ENCODE measurements around the gene DYNC1I1. TPM values are rescaled to one million over a fixed set of nuclear protein-coding genes. Genes with fewer than 3 reads are reported as not detected.
A peak's percentile ranks its signal among the peaks of the same experiment; 100 is the strongest.

Gene DYNC1I1
- total and polyA plus RNA-seq, 2 experiments from 2014 or later, result 20.6 to 24.4 TPM

GRCh38 chr7:95905167-95905566 is 132.8 kb downstream of the DYNC1I1 start:
- DNase-seq (ENCODE audit: low read depth in 1 of 2, low spot score in 1 of 2), result peak; percentile 2 to 56
- Histone ChIP-seq H3K4me3 (no peak overlapping the region), H3K27me3 (no peaks in the 10 kb centered on the region), H3K4me1 (ENCODE audit: low read depth) (no peaks in the 10 kb centered on the region), H3K9me3 (ENCODE audit: low read depth) (no peaks in the 10 kb centered on the region), H3K27ac (no peak overlapping the region), H3K36me3 (no peaks in the 10 kb centered on the region)
- TF ChIP-seq CTCF (IDR thresholded peaks at IDR 0.05; ENCODE audit: low read depth, low read length), result no peak

GRCh38 chr7:95906851-95907250 is 134.5 kb downstream of the DYNC1I1 start:
- no peak overlapping the region for H3K27ac ChIP-seq
- no peak for TF ChIP-seq CTCF (IDR thresholded peaks at IDR 0.05; ENCODE audit: low read depth, low read length)
- H3K4me1 ChIP-seq (ENCODE audit: low read depth), result no peaks in the 10 kb centered on the region
- no peaks in the 10 kb centered on the region for H3K9me3 ChIP-seq (ENCODE audit: low read depth)
- no peaks in the 10 kb centered on the region for H3K27me3 ChIP-seq
- DNase-seq (ENCODE audit: low read depth in 1 of 2, low spot score in 1 of 2), result no peak
- H3K36me3 ChIP-seq, result no peaks in the 10 kb centered on the region
- no peak overlapping the region for H3K4me3 ChIP-seq

- no peak overlapping the region for H3K27ac ChIP-seq
Observed at GRCh38 chr7:95907337-95907736, 135.0 kb downstream of the DYNC1I1 start.

GRCh38 chr7:95908499-95908898 is 136.1 kb downstream of the DYNC1I1 start:
- no peak for TF ChIP-seq CTCF (IDR thresholded peaks at IDR 0.05; ENCODE audit: low read depth, low read length)
- H3K27me3 ChIP-seq, result no peaks in the 10 kb centered on the region
- H3K4me1 ChIP-seq (ENCODE audit: low read depth), result no peaks in the 10 kb centered on the region
- H3K27ac ChIP-seq, result no peak overlapping the region
- DNase-seq (ENCODE audit: low read depth in 1 of 2, low spot score in 1 of 2), result no peak
- no peak overlapping the region for H3K4me3 ChIP-seq
- no peaks in the 10 kb centered on the region for H3K36me3 ChIP-seq
- H3K9me3 ChIP-seq (ENCODE audit: low read depth), result no peaks in the 10 kb centered on the region

More at GRCh38 chr7:95907337-95907736, 135.0 kb downstream of the DYNC1I1 start:
- no peak for DNase-seq (ENCODE audit: low read depth in 1 of 2, low spot score in 1 of 2)
- no peak overlapping the region for H3K4me3 ChIP-seq
- no peaks in the 10 kb centered on the region for H3K36me3 ChIP-seq
- H3K9me3 ChIP-seq (ENCODE audit: low read depth), result no peaks in the 10 kb centered on the region
- no peak for TF ChIP-seq CTCF (IDR thresholded peaks at IDR 0.05; ENCODE audit: low read depth, low read length)
- H3K27me3 ChIP-seq, result no peaks in the 10 kb centered on the region
- no peaks in the 10 kb centered on the region for H3K4me1 ChIP-seq (ENCODE audit: low read depth)

GRCh38 chr7:95910341-95910740 is 138.0 kb downstream of the DYNC1I1 start:
- TF ChIP-seq CTCF (IDR thresholded peaks at IDR 0.05; ENCODE audit: low read depth, low read length), result no peak
- no peak for DNase-seq (ENCODE audit: low read depth in 1 of 2, low spot score in 1 of 2)
- no peaks in the 10 kb centered on the region for H3K4me1 ChIP-seq (ENCODE audit: low read depth)
- no peak overlapping the region for H3K4me3 ChIP-seq
- H3K27ac ChIP-seq, result no peak overlapping the region
- H3K27me3 ChIP-seq, result no peaks in the 10 kb centered on the region
- no peaks in the 10 kb centered on the region for H3K36me3 ChIP-seq
- H3K9me3 ChIP-seq (ENCODE audit: low read depth), result no peaks in the 10 kb centered on the region

GRCh38 chr7:95915731-95916130 is 143.4 kb downstream of the DYNC1I1 start:
- no peak for DNase-seq (ENCODE audit: low read depth in 1 of 2, low spot score in 1 of 2)
- H3K36me3 ChIP-seq, result no peaks in the 10 kb centered on the region
- no peak for TF ChIP-seq CTCF (IDR thresholded peaks at IDR 0.05; ENCODE audit: low read depth, low read length)
- no peaks in the 10 kb centered on the region for H3K4me1 ChIP-seq (ENCODE audit: low read depth)
- no peak overlapping the region for H3K4me3 ChIP-seq
- no peaks in the 10 kb centered on the region for H3K9me3 ChIP-seq (ENCODE audit: low read depth)
- no peaks in the 10 kb centered on the region for H3K27me3 ChIP-seq
- H3K27ac ChIP-seq, result no peak overlapping the region
